IPS-18a (cell line): ENCODE measurements around the gene INPP5A.

Experiments
- H3K27ac ChIP-seq: one replicate; pipeline ENCODE4 v1.5.1; 2013; ENCODE audit warnings: low read length
- H3K27me3 ChIP-seq: one replicate; pipeline ENCODE4 v1.6.1; 2013; ENCODE audit warnings: mild to moderate bottlenecking, low read length; ENCODE audit not compliant: control insufficient read depth, insufficient read depth
- H3K36me3 ChIP-seq: one replicate; pipeline ENCODE4 v1.6.1; 2013; ENCODE audit warnings: low read depth, low read length; ENCODE audit not compliant: control insufficient read depth
- H3K4me1 ChIP-seq: one replicate; pipeline ENCODE4 v1.6.1; 2013; ENCODE audit warnings: low read depth, low read length; ENCODE audit not compliant: control insufficient read depth
- H3K4me3 ChIP-seq: one replicate; pipeline ENCODE4 v1.5.1; 2013; ENCODE audit warnings: low read length
- H3K9ac ChIP-seq: one replicate; pipeline ENCODE4 v1.6.1; 2013; ENCODE audit warnings: mild to moderate bottlenecking, low read length, moderate library complexity
- H3K9me3 ChIP-seq: one replicate; pipeline ENCODE4 v1.6.1; 2013; ENCODE audit warnings: low read depth, low read length; ENCODE audit not compliant: control insufficient read depth

The INPP5A gene

GRCh38 chr10:132802694-132803320, 265.2 kb downstream of the INPP5A start:
- Histone ChIP-seq H3K9me3 (no peaks in the 10 kb centered on the region), H3K27me3 (no peaks in the 10 kb centered on the region), H3K27ac (no peak overlapping the region), H3K4me1 (no peaks in the 10 kb centered on the region), H3K9ac (no peak overlapping the region), H3K4me3 (no peak overlapping the region), H3K36me3 (no peaks in the 10 kb centered on the region)

GRCh38 chr10:132803416-132804210, 266.0 kb downstream of the INPP5A start:
- no peaks in the 10 kb centered on the region for H3K9me3 ChIP-seq
- no peaks in the 10 kb centered on the region for H3K27me3 ChIP-seq
- no peak overlapping the region for H3K9ac ChIP-seq
- no peaks in the 10 kb centered on the region for H3K36me3 ChIP-seq
- no peak overlapping the region for H3K4me3 ChIP-seq
- no peak overlapping the region for H3K27ac ChIP-seq
- H3K4me1 ChIP-seq, result no peaks in the 10 kb centered on the region

DNA sequence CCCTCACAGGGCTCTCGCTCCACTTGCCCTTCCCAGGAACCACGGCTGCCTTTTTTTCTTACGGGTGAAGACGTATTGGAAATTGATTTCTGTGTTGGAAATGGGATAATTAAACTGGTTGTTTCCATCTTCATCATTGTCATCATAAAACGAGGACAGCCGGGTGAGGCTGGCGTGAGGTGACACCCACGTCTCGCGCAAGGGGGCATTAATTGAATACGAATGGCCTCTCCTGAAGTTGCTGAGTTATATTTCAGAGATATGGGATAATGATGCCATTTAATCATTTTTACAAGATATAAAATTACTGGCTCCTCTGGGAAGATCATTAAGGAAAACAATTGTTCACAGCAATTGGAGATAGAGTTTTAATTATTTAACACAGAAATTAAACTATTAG, 266.7 kb downstream of the INPP5A start:
- Histone ChIP-seq H3K9ac (no peak overlapping the region), H3K4me1 (no peaks in the 10 kb centered on the region), H3K9me3 (no peaks in the 10 kb centered on the region), H3K4me3 (no peak overlapping the region), H3K27ac (no peak overlapping the region), H3K27me3 (no peaks in the 10 kb centered on the region), H3K36me3 (no peaks in the 10 kb centered on the region)

DNA sequence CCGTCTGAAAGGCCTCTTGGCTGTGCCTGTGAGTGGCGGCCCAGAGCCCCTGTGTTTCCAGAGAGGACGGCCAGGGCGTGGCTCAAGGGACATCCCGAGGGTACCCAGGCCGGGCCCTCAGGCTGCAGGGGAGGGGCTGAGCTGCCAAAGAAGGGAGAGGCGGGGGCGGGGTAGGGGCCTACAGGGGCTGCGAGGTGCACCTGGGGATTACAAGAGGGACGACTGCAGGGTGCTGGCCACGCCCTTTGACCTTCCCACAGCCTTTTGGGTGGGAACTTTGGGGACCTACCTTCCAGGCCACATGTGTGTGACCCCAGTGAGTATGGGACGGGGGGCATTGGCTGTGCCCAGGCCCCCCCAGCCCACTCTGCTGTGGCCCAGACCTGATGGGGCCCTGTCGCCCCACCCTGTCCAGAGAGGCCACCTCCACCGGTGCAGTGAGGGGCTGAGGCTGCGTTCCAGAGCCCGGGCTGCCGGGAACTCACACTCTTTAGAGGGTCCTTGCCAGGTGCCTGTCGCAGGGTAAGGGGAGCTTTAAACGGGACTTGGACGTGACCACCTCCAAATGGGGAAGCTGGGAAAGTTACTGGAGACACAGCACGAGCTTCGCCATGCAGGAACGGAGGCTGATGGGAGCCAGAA, 267.3 kb downstream of the INPP5A start:
- Histone ChIP-seq H3K9ac (no peak overlapping the region), H3K9me3 (no peaks in the 10 kb centered on the region), H3K27ac (no peak overlapping the region), H3K4me3 (no peak overlapping the region), H3K4me1 (no peaks in the 10 kb centered on the region), H3K27me3 (no peaks in the 10 kb centered on the region), H3K36me3 (no peaks in the 10 kb centered on the region)

GRCh38 chr10:132805599-132805998, 268.0 kb downstream of the INPP5A start:
- Histone ChIP-seq H3K9ac (no peak overlapping the region), H3K36me3 (no peaks in the 10 kb centered on the region), H3K4me3 (no peak overlapping the region), H3K4me1 (no peaks in the 10 kb centered on the region), H3K27me3 (no peaks in the 10 kb centered on the region), H3K27ac (no peak overlapping the region), H3K9me3 (no peaks in the 10 kb centered on the region)

- Histone ChIP-seq H3K9me3 (no peaks in the 10 kb centered on the region), H3K27me3 (no peaks in the 10 kb centered on the region), H3K4me3 (no peak overlapping the region), H3K4me1 (no peaks in the 10 kb centered on the region), H3K9ac (no peak overlapping the region), H3K36me3 (no peaks in the 10 kb centered on the region), H3K27ac (no peak overlapping the region)
These were observed 268.5 kb downstream of the INPP5A start for GRCh38 chr10:132806110-132806509.

GRCh38 chr10:132806561-132807003, 269.0 kb downstream of the INPP5A start:
- H3K4me3 ChIP-seq, result no peak overlapping the region
- H3K36me3 ChIP-seq, result no peaks in the 10 kb centered on the region
- H3K27ac ChIP-seq, result no peak overlapping the region
- H3K4me1 ChIP-seq, result no peaks in the 10 kb centered on the region
- no peaks in the 10 kb centered on the region for H3K27me3 ChIP-seq
- no peaks in the 10 kb centered on the region for H3K9me3 ChIP-seq
- no peak overlapping the region for H3K9ac ChIP-seq

- Histone ChIP-seq H3K4me1 (no peaks in the 10 kb centered on the region), H3K36me3 (no peaks in the 10 kb centered on the region), H3K27ac (no peak overlapping the region)
These were observed 270.0 kb downstream of the INPP5A start for GRCh38 chr10:132807621-132808049.

GRCh38 chr10:132808383-132809231, 271.0 kb downstream of the INPP5A start:
- Histone ChIP-seq H3K4me3 (no peak overlapping the region), H3K27ac (no peak overlapping the region), H3K27me3 (no peaks in the 10 kb centered on the region)

More at GRCh38 chr10:132807621-132808049, 270.0 kb downstream of the INPP5A start:
- no peaks in the 10 kb centered on the region for H3K27me3 ChIP-seq
- no peaks in the 10 kb centered on the region for H3K9me3 ChIP-seq
- no peak overlapping the region for H3K9ac ChIP-seq
- no peak overlapping the region for H3K4me3 ChIP-seq

DNA sequence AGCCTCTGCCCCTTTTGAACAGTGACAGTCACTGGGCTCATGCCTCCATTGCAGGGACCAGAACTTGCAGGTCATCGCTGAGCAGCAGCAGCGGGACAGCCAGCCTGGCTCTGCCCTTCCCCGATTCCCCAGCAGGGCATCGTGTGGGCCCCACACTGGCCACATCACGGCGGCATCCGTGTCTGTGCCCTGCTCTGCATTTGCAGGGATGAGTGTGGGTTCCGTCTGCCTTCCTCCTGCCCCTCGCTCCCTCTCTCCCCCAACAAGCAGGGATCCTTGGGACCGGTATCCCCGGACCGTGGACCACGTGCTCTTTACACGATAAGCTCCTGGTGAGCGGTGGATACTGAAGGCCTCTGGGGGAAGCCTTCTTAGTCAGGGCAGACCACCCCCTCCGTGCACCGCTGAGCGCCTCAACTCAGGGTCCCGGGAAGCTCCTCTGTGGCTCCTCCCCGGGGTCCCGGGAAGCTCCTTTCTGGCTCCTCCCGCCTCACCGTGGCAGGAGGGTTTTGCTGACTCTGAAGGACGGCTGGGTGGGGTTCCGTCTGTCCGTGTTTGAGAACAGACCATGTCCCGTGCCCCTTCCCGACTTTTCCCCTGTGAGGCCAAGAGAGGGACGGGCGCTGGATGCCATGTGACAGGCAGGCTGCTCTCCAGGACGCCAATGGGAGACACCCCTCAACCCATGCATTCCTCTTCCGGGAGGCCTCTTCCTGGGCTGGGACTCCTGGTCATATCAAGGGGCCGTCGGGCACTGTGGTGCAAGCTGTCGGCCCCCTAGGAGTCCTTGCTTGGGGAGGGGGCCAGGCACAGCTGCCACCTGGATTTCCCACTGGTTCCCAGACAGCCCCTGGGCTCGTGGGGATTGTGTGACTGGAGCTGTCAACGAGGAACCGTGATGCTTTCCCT, 271.9 kb downstream of the INPP5A start:
- H3K36me3 ChIP-seq, result no peaks in the 10 kb centered on the region
- H3K9me3 ChIP-seq, result no peaks in the 10 kb centered on the region
- H3K27ac ChIP-seq, result no peak overlapping the region
- no peaks in the 10 kb centered on the region for H3K27me3 ChIP-seq
- no peak overlapping the region for H3K4me3 ChIP-seq
- no peak overlapping the region for H3K9ac ChIP-seq
- H3K4me1 ChIP-seq, result no peaks in the 10 kb centered on the region

More at GRCh38 chr10:132808383-132809231, 271.0 kb downstream of the INPP5A start:
- H3K36me3 ChIP-seq, result no peaks in the 10 kb centered on the region
- H3K9ac ChIP-seq, result no peak overlapping the region
- no peaks in the 10 kb centered on the region for H3K4me1 ChIP-seq
- H3K9me3 ChIP-seq, result no peaks in the 10 kb centered on the region
